GM23248 (cell line): Measurements from ENCODE around the gene MYORG.

ENCODE experiments used
- EZH2 ChIP-seq: fragments of 200-600 bp; sonication (generic); IDR thresholded peaks from 2 replicates; pipeline ENCODE4 v1.6.1; 2018; ENCODE audit warnings: antibody characterized with exemption, mild to moderate bottlenecking; ENCODE audit not compliant: insufficient read depth, poor library complexity, severe bottlenecking
- EZH2phosphoT487 ChIP-seq: fragments of 200-600 bp; sonication (generic); IDR thresholded peaks from 2 replicates; pipeline ENCODE4 v1.6.1; 2018; ENCODE audit warnings: antibody characterized with exemption, moderate library complexity, mild to moderate bottlenecking, low read depth; ENCODE audit not compliant: insufficient read depth

- no peak for TF ChIP-seq EZH2
- no peak for TF ChIP-seq EZH2phosphoT487
Observed at GRCh38 chr9:34380034-34380510, 3.4 kb upstream of the MYORG start.
